ENCODE results near the gene PAIP2B. TPM values are rescaled to one million over a fixed set of nuclear protein-coding genes. Genes with fewer than 3 reads are reported as not detected.

PAIP2B gene
- total RNA-seq, 1 experiment from 2014 or later = 5.6 TPM

- H2AFZ ChIP-seq (ENCODE audit: low read length) = no peak overlapping the region
- H3K4me3 ChIP-seq (ENCODE audit: low read length) = no peak overlapping the region
Observed at GRCh38 chr2:71156573-71156972, 70.3 kb downstream of the PAIP2B start.

GRCh38 chr2:71155846-71156245 is 71.1 kb downstream of the PAIP2B start:
- Histone ChIP-seq H3K9me2 (replicated peaks; ENCODE audit: insufficient read depth, low read length) (no peaks in the 10 kb centered on the region), H2AFZ (ENCODE audit: low read length) (no peak overlapping the region), H3K27me3 (ENCODE audit: low read length) (no peaks in the 10 kb centered on the region), H3K79me2 (ENCODE audit: low read length) (no peaks in the 10 kb centered on the region), H3K27ac (ENCODE audit: low read length) (no peak overlapping the region), H3K36me3 (ENCODE audit: insufficient read depth, low read length) (no peaks in the 10 kb centered on the region), H4K20me1 (ENCODE audit: insufficient read depth, low read depth, low read length) (peaks cover 7% of the 10 kb centered on the region), H3K9ac (ENCODE audit: low read length) (no peak overlapping the region), H3K9me3 (ENCODE audit: low read length) (no peaks in the 10 kb centered on the region), H3K4me3 (ENCODE audit: low read length) (no peak overlapping the region), H3K4me1 (ENCODE audit: low read length) (peaks cover 7% of the 10 kb centered on the region), H3K4me2 (ENCODE audit: low read depth, low read length, poor library complexity, severe bottlenecking) (no peak overlapping the region)
- DNase-seq = no peak

More at GRCh38 chr2:71156573-71156972, 70.3 kb downstream of the PAIP2B start:
- Histone ChIP-seq H3K79me2 (ENCODE audit: low read length) (no peaks in the 10 kb centered on the region), H3K36me3 (ENCODE audit: insufficient read depth, low read length) (no peaks in the 10 kb centered on the region), H4K20me1 (ENCODE audit: insufficient read depth, low read depth, low read length) (peaks cover 5% of the 10 kb centered on the region), H3K4me1 (ENCODE audit: low read length) (peaks cover 7% of the 10 kb centered on the region), H3K9ac (ENCODE audit: low read length) (no peak overlapping the region), H3K9me2 (replicated peaks; ENCODE audit: insufficient read depth, low read length) (no peaks in the 10 kb centered on the region), H3K27ac (ENCODE audit: low read length) (no peak overlapping the region), H3K27me3 (ENCODE audit: low read length) (no peaks in the 10 kb centered on the region), H3K4me2 (ENCODE audit: low read depth, low read length, poor library complexity, severe bottlenecking) (no peak overlapping the region), H3K9me3 (ENCODE audit: low read length) (no peaks in the 10 kb centered on the region)
- DNase-seq = peak; percentile 49

- Histone ChIP-seq H3K27me3 (ENCODE audit: low read length) (no peaks in the 10 kb centered on the region), H3K9me2 (replicated peaks; ENCODE audit: insufficient read depth, low read length) (no peaks in the 10 kb centered on the region), H3K9ac (ENCODE audit: low read length) (no peak overlapping the region), H3K27ac (ENCODE audit: low read length) (no peak overlapping the region), H4K20me1 (ENCODE audit: insufficient read depth, low read depth, low read length) (peaks cover 7% of the 10 kb centered on the region), H3K9me3 (ENCODE audit: low read length) (no peaks in the 10 kb centered on the region), H3K4me2 (ENCODE audit: low read depth, low read length, poor library complexity, severe bottlenecking) (no peak overlapping the region), H3K79me2 (ENCODE audit: low read length) (no peaks in the 10 kb centered on the region), H3K36me3 (ENCODE audit: insufficient read depth, low read length) (no peaks in the 10 kb centered on the region; the same call in 1 of the 2 replicates), H3K4me1 (ENCODE audit: low read length) (peaks cover 7% of the 10 kb centered on the region), H3K4me3 (ENCODE audit: low read length) (no peak overlapping the region), H2AFZ (ENCODE audit: low read length) (no peak overlapping the region)
- peak; percentile 91 for DNase-seq
Observed at GRCh38 chr2:71154798-71155197, 72.1 kb downstream of the PAIP2B start.

- Histone ChIP-seq H3K4me1 (ENCODE audit: low read length) (peaks cover 7% of the 10 kb centered on the region), H3K4me2 (ENCODE audit: low read depth, low read length, poor library complexity, severe bottlenecking) (no peak overlapping the region), H3K36me3 (ENCODE audit: insufficient read depth, low read length) (peaks cover 5% of the 10 kb centered on the region; the same call in 1 of the 2 replicates), H2AFZ (ENCODE audit: low read length) (no peak overlapping the region), H4K20me1 (ENCODE audit: insufficient read depth, low read depth, low read length) (peaks cover 11% of the 10 kb centered on the region), H3K27me3 (ENCODE audit: low read length) (no peaks in the 10 kb centered on the region), H3K9me3 (ENCODE audit: low read length) (no peaks in the 10 kb centered on the region), H3K4me3 (ENCODE audit: low read length) (no peak overlapping the region), H3K9ac (ENCODE audit: low read length) (no peak overlapping the region), H3K27ac (ENCODE audit: low read length) (no peak overlapping the region), H3K79me2 (ENCODE audit: low read length) (no peaks in the 10 kb centered on the region), H3K9me2 (replicated peaks; ENCODE audit: insufficient read depth, low read length) (no peaks in the 10 kb centered on the region)
- no peak for DNase-seq
Observed at GRCh38 chr2:71154279-71154678, 72.6 kb downstream of the PAIP2B start.

- H4K20me1 ChIP-seq (ENCODE audit: insufficient read depth, low read depth, low read length) = peaks cover 11% of the 10 kb centered on the region
- H3K9me2 ChIP-seq (replicated peaks; ENCODE audit: insufficient read depth, low read length) = no peaks in the 10 kb centered on the region
- DNase-seq = no peak
- H3K9me3 ChIP-seq (ENCODE audit: low read length) = no peaks in the 10 kb centered on the region
- H3K4me1 ChIP-seq (ENCODE audit: low read length) = peaks cover 7% of the 10 kb centered on the region
- H3K27ac ChIP-seq (ENCODE audit: low read length) = no peak overlapping the region
- H2AFZ ChIP-seq (ENCODE audit: low read length) = no peak overlapping the region
- no peaks in the 10 kb centered on the region for H3K79me2 ChIP-seq (ENCODE audit: low read length)
- H3K36me3 ChIP-seq (ENCODE audit: insufficient read depth, low read length) = peaks cover 11% of the 10 kb centered on the region; the same call in 1 of the 2 replicates
- H3K4me3 ChIP-seq (ENCODE audit: low read length) = no peak overlapping the region
- H3K9ac ChIP-seq (ENCODE audit: low read length) = no peak overlapping the region
- H3K27me3 ChIP-seq (ENCODE audit: low read length) = no peaks in the 10 kb centered on the region
- H3K4me2 ChIP-seq (ENCODE audit: low read depth, low read length, poor library complexity, severe bottlenecking) = no peak overlapping the region
Observed at GRCh38 chr2:71153585-71154224, 73.2 kb downstream of the PAIP2B start.

- Histone ChIP-seq H3K9ac (ENCODE audit: low read length) (no peak overlapping the region), H3K79me2 (ENCODE audit: low read length) (no peaks in the 10 kb centered on the region), H3K4me3 (ENCODE audit: low read length) (no peak overlapping the region), H3K36me3 (ENCODE audit: insufficient read depth, low read length) (peaks cover 27% of the 10 kb centered on the region; the same call in 1 of the 2 replicates), H4K20me1 (ENCODE audit: insufficient read depth, low read depth, low read length) (peaks cover 11% of the 10 kb centered on the region; the same call in 1 of the 2 replicates), H2AFZ (ENCODE audit: low read length) (no peak overlapping the region), H3K27ac (ENCODE audit: low read length) (no peak overlapping the region), H3K4me2 (ENCODE audit: low read depth, low read length, poor library complexity, severe bottlenecking) (no peak overlapping the region), H3K4me1 (ENCODE audit: low read length) (no peaks in the 10 kb centered on the region), H3K9me2 (replicated peaks; ENCODE audit: insufficient read depth, low read length) (no peaks in the 10 kb centered on the region), H3K9me3 (ENCODE audit: low read length) (no peaks in the 10 kb centered on the region), H3K27me3 (ENCODE audit: low read length) (no peaks in the 10 kb centered on the region)
- no peak for DNase-seq
Observed at GRCh38 chr2:71151620-71152019, 75.3 kb downstream of the PAIP2B start.

GRCh38 chr2:71150082-71150816 is 76.7 kb downstream of the PAIP2B start:
- peak; percentile 49 for DNase-seq
- no peaks in the 10 kb centered on the region for H3K79me2 ChIP-seq (ENCODE audit: low read length)
- H3K9me3 ChIP-seq (ENCODE audit: low read length) = no peaks in the 10 kb centered on the region
- no peak overlapping the region for H3K4me3 ChIP-seq (ENCODE audit: low read length)
- no peaks in the 10 kb centered on the region for H3K4me1 ChIP-seq (ENCODE audit: low read length)
- no peaks in the 10 kb centered on the region for H3K9me2 ChIP-seq (replicated peaks; ENCODE audit: insufficient read depth, low read length)
- no peaks in the 10 kb centered on the region for H3K27me3 ChIP-seq (ENCODE audit: low read length)
- H3K27ac ChIP-seq (ENCODE audit: low read length) = no peak overlapping the region
- H3K36me3 ChIP-seq (ENCODE audit: insufficient read depth, low read length) = peaks cover 37% of the 10 kb centered on the region
- H4K20me1 ChIP-seq (ENCODE audit: insufficient read depth, low read depth, low read length) = peaks cover 11% of the 10 kb centered on the region; the same call in 1 of the 2 replicates
- no peak overlapping the region for H2AFZ ChIP-seq (ENCODE audit: low read length)
- H3K9ac ChIP-seq (ENCODE audit: low read length) = no peak overlapping the region
- no peak overlapping the region for H3K4me2 ChIP-seq (ENCODE audit: low read depth, low read length, poor library complexity, severe bottlenecking)

GRCh38 chr2:71148506-71149063 is 78.3 kb downstream of the PAIP2B start:
- Histone ChIP-seq H2AFZ (ENCODE audit: low read length) (no peak overlapping the region), H3K27me3 (ENCODE audit: low read length) (no peaks in the 10 kb centered on the region), H3K9me2 (replicated peaks; ENCODE audit: insufficient read depth, low read length) (no peaks in the 10 kb centered on the region), H3K36me3 (ENCODE audit: insufficient read depth, low read length) (peaks cover 54% of the 10 kb centered on the region), H3K4me3 (ENCODE audit: low read length) (no peak overlapping the region), H3K79me2 (ENCODE audit: low read length) (no peaks in the 10 kb centered on the region), H3K9ac (ENCODE audit: low read length) (no peak overlapping the region), H3K4me2 (ENCODE audit: low read depth, low read length, poor library complexity, severe bottlenecking) (no peak overlapping the region), H3K4me1 (ENCODE audit: low read length) (no peaks in the 10 kb centered on the region), H4K20me1 (ENCODE audit: insufficient read depth, low read depth, low read length) (peaks cover 11% of the 10 kb centered on the region; the same call in 1 of the 2 replicates), H3K27ac (ENCODE audit: low read length) (no peak overlapping the region), H3K9me3 (ENCODE audit: low read length) (no peaks in the 10 kb centered on the region)
- DNase-seq = no peak

All from Karpas-422 (cell line).